ENCODE measurements around the gene RHBDF2.

DNA sequence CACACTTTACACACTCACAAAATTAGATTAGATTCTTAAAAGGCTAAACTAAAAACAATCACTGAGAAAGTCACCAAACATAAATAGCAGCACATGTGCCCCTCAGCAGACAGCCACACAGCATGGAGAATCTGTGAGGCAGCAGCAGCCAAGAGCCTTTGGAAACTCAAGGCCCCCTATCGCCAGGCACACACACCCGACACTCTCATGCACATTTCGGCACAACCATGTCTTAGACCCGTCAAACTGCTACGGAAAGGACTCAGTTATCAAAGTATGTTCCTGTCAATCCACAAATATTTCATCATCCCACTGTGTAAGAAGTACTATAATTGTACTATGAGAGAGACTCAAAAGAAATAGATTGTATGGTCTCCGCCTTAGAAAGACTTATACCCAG is 69.2 kb downstream of the RHBDF2 start:
- TF ChIP-seq CTCF (IDR thresholded peaks at IDR 0.05) (no peak), POLR2A (IDR thresholded peaks at IDR 0.05) (no peak)

Measured in testis (tissue), 2 donors.